ENCODE measurements around the gene MREG.

The MREG gene

GRCh38 chr2:216004697-216005283, 8.6 kb downstream of the MREG start:
- no peaks in the 10 kb centered on the region for H3K4me1 ChIP-seq (ENCODE audit: control insufficient read depth, low read length)

GRCh38 chr2:216003876-216004696, 9.3 kb downstream of the MREG start:
- no peaks in the 10 kb centered on the region for H3K9me3 ChIP-seq (ENCODE audit: control insufficient read depth, insufficient read depth, low read length)
- no peak overlapping the region for H3K4me3 ChIP-seq (ENCODE audit: low read length)
- H4K20me1 ChIP-seq (ENCODE audit: control insufficient read depth, insufficient read depth, low read depth, low read length): no peaks in the 10 kb centered on the region
- no peak for TF ChIP-seq EZH2phosphoT487 (IDR thresholded peaks at IDR 0.05; ENCODE audit: borderline replicate concordance, low read length)
- no peak for TF ChIP-seq CTCF (IDR thresholded peaks at IDR 0.05; ENCODE audit: low read depth, low read length, poor library complexity, severe bottlenecking)
- H3K27ac ChIP-seq (ENCODE audit: low read depth, low read length): no peak overlapping the region
- H3K4me2 ChIP-seq (ENCODE audit: low read length): no peak overlapping the region
- H3K9me2 ChIP-seq (replicated peaks; ENCODE audit: control insufficient read depth, low read length): no peaks in the 10 kb centered on the region
- H3K36me3 ChIP-seq (ENCODE audit: control insufficient read depth, low read length): no peaks in the 10 kb centered on the region
- peaks cover 61% of the 10 kb centered on the region for H3K27me3 ChIP-seq (ENCODE audit: control insufficient read depth, low read length)
- H3K4me1 ChIP-seq (ENCODE audit: control insufficient read depth, low read length): no peaks in the 10 kb centered on the region
- no peaks in the 10 kb centered on the region for H3K79me2 ChIP-seq (ENCODE audit: control insufficient read depth, low read length)
- no peaks in the 10 kb centered on the region for H3F3A ChIP-seq (ENCODE audit: control insufficient read depth, insufficient read depth)

More at GRCh38 chr2:216004697-216005283, 8.6 kb downstream of the MREG start:
- Histone ChIP-seq H3K36me3 (ENCODE audit: control insufficient read depth, low read length) (no peaks in the 10 kb centered on the region), H3F3A (ENCODE audit: control insufficient read depth, insufficient read depth) (no peaks in the 10 kb centered on the region), H3K27ac (ENCODE audit: low read depth, low read length) (no peak overlapping the region), H3K9me3 (ENCODE audit: control insufficient read depth, insufficient read depth, low read length) (no peaks in the 10 kb centered on the region), H3K9me2 (replicated peaks; ENCODE audit: control insufficient read depth, low read length) (no peaks in the 10 kb centered on the region), H3K79me2 (ENCODE audit: control insufficient read depth, low read length) (no peaks in the 10 kb centered on the region), H3K27me3 (ENCODE audit: control insufficient read depth, low read length) (peaks cover 65% of the 10 kb centered on the region), H3K4me3 (ENCODE audit: low read length) (no peak overlapping the region), H3K4me2 (ENCODE audit: low read length) (no peak overlapping the region), H4K20me1 (ENCODE audit: control insufficient read depth, insufficient read depth, low read depth, low read length) (no peaks in the 10 kb centered on the region)
- TF ChIP-seq EZH2phosphoT487 (IDR thresholded peaks at IDR 0.05; ENCODE audit: borderline replicate concordance, low read length) (no peak), CTCF (IDR thresholded peaks at IDR 0.05; ENCODE audit: low read depth, low read length, poor library complexity, severe bottlenecking) (no peak)

- no peaks in the 10 kb centered on the region for H3K4me1 ChIP-seq (ENCODE audit: control insufficient read depth, low read length)
- no peak for TF ChIP-seq EZH2phosphoT487 (IDR thresholded peaks at IDR 0.05; ENCODE audit: borderline replicate concordance, low read length)
- TF ChIP-seq CTCF (IDR thresholded peaks at IDR 0.05; ENCODE audit: low read depth, low read length, poor library complexity, severe bottlenecking): no peak
- H3K4me2 ChIP-seq (ENCODE audit: low read length): no peak overlapping the region
- H3K9me2 ChIP-seq (replicated peaks; ENCODE audit: control insufficient read depth, low read length): no peaks in the 10 kb centered on the region
- H3K27ac ChIP-seq (ENCODE audit: low read depth, low read length): no peak overlapping the region
- H3K9me3 ChIP-seq (ENCODE audit: control insufficient read depth, insufficient read depth, low read length): no peaks in the 10 kb centered on the region
- no peaks in the 10 kb centered on the region for H4K20me1 ChIP-seq (ENCODE audit: control insufficient read depth, insufficient read depth, low read depth, low read length)
- H3K4me3 ChIP-seq (ENCODE audit: low read length): no peak overlapping the region
- H3K79me2 ChIP-seq (ENCODE audit: control insufficient read depth, low read length): no peaks in the 10 kb centered on the region
- H3F3A ChIP-seq (ENCODE audit: control insufficient read depth, insufficient read depth): no peaks in the 10 kb centered on the region
- H3K36me3 ChIP-seq (ENCODE audit: control insufficient read depth, low read length): no peaks in the 10 kb centered on the region
- peaks cover 57% of the 10 kb centered on the region for H3K27me3 ChIP-seq (ENCODE audit: control insufficient read depth, low read length)
Observed at GRCh38 chr2:216002693-216003092, 10.7 kb downstream of the MREG start.
